NCI-H1930 (cell line): ENCODE measurements around the gene PSMB9.

Source experiments
- DNase-seq, 2 experiments: peaks; one replicate each; lab custom pipeline; 2025; lab: John Stamatoyannopoulos, UW

PSMB9 gene

DNA sequence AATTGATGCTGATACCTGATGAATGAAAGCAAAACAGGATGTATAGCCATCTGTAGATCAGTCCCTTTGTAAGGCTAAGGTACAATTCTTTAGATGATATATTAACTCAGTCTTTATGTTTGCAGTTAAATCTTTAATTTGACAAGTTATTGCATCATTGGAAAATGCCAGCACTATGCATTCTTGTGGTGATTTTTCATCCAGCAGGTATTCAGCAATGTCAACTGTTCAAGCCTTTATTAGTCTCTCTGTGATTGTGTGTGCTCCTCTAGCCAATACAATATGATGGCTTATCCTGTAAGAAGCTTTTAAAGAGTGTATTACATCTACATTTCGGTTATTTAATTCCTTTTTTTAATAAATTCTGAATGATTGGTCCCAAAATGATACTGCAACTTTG lies 52.5 kb downstream of the PSMB9 start:
- DNase-seq: no peak

DNA sequence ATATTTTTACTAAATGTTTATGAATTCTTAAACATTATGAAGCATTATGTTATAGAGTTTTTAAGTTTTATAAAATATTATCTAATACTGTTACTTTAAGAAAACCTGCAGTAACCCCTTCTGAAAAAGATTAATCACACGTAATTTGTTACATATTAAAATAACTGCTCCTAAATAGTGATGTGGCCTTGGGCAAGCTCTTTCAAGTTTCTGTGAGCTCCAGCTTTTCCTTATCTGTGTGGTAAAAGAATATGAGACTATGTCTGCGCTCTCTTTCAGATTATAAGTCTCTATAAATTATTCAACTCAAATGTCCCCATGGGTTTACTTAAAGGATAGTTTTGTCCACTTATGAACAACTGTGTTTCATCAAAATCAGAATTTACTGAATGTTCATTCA lies 54.9 kb downstream of the PSMB9 start:
- no peak for DNase-seq
